Small intestine (tissue), 7 donors: ENCODE results near the gene ZNF195. TPM values are rescaled to one million over a fixed set of nuclear protein-coding genes. Genes with fewer than 3 reads are reported as not detected.
"Not testable (repeated sequence)": the region's sequence is repeated elsewhere in the genome, so short reads cannot be mapped to it uniquely, and the experiment has no call there.

Source experiments
- DNase-seq, 2 donors: peaks; one replicate each; pipeline versions ENCODE4 v3.0.0 to v3.0.0-alpha.2; 2013
- FAIRE-seq: peaks from 2 replicates; lab custom pipeline; 2012; peaks lifted over from hg19 to GRCh38; lab: Jason Lieb, UNC
- H3K27ac ChIP-seq, 3 donors: one replicate each; pipeline ENCODE4 v1.5.1; 2013; ENCODE audit warnings: low read length in 2 of 3, mild to moderate bottlenecking in 2 of 3, control low read depth in 1 of 3, inconsistent platforms in 1 of 3, low read depth in 1 of 3, moderate library complexity in 1 of 3
- H3K27me3 ChIP-seq, 3 donors: one replicate each; pipeline ENCODE4 v1.6.1; 2013; ENCODE audit warnings: low read length in 3 of 3, inconsistent platforms in 1 of 3; ENCODE audit not compliant: control insufficient read depth in 3 of 3, insufficient read depth in 3 of 3
- H3K36me3 ChIP-seq, 3 donors: one replicate each; pipeline ENCODE4 v1.6.1; 2013; ENCODE audit warnings: low read length in 3 of 3, inconsistent platforms in 1 of 3, low read depth in 1 of 3, mild to moderate bottlenecking in 1 of 3, moderate library complexity in 1 of 3; ENCODE audit not compliant: control insufficient read depth in 3 of 3, insufficient read depth in 2 of 3
- H3K4me1 ChIP-seq, 3 donors: one replicate each; pipeline ENCODE4 v1.6.1; 2013; ENCODE audit warnings: low read length in 2 of 3, inconsistent platforms in 1 of 3, low read depth in 1 of 3, mild to moderate bottlenecking in 1 of 3, moderate library complexity in 1 of 3; ENCODE audit not compliant: control insufficient read depth in 3 of 3, insufficient read depth in 2 of 3
- H3K4me3 ChIP-seq, 3 donors: one replicate each; pipeline ENCODE4 v1.5.1; 2013; ENCODE audit warnings: low read length in 3 of 3, control low read depth in 1 of 3, inconsistent platforms in 1 of 3, low read depth in 1 of 3, mild to moderate bottlenecking in 1 of 3, moderate library complexity in 1 of 3
- H3K9me3 ChIP-seq, 2 donors: one replicate each; pipeline ENCODE4 v1.6.1; 2013; ENCODE audit warnings: low read depth in 1 of 2, low read length in 1 of 2; ENCODE audit not compliant: control insufficient read depth in 2 of 2, insufficient read depth in 1 of 2
- WGBS, 3 donors: extraction: QIAGEN DNeasy Blood & Tissue Kit; methylation state at CpG; one replicate each; pipeline ENCODE4 v1.1.7; 2013; 5-methylcytosine and 5-hydroxymethylcytosine counted together
- polyA plus RNA-seq, 4 donors: library from polyadenylated mRNA; stranded (reverse) in 3 of 4; unstranded in 1 of 4; fragments of 200-250 nt in 3 of 4; fragments of 120-200 nt in 1 of 4; gene quantifications; one replicate each; pipeline versions ENCODE4 v1.2.1 to v1.2.3, GENCODE V29; 2013
- donor health status: healthy with polysubstance abuse.
- donor health status: control.
- donor health status: control.
- donor health status: Bipolar disorder and iron deficiency.
- donor health status: healthy.

ZNF195 gene
- polyA plus RNA-seq, 4 donors, result 16.2 to 36.6 (median 22.2) TPM

DNA sequence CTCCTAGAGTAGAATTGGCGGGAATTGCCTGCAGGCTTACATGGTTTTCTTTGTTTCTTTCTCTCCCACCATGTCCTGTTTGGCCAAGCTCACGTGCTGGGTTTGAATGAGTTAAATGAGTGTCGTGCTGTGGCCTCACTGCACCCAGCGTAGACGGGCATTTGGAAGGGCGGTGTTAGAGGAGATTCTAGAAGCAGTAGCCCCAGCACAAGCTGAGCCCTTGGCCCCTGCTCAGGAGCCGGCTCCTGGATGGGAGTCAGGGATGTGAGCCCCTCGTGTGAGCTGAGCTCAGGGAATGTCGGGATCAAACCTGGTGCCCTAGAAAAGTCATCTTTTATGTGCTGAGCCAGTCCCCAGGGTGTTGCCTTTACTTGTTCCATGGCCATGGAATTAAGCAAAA lies 28.0 kb upstream of the ZNF195 start:
- 79 to 85% (median 81%) methylated on average over 8 to 9 of the region's 9 CpGs for WGBS, 3 donors
- H3K36me3 ChIP-seq, FAIRE-seq: not testable (repeated sequence)

DNA sequence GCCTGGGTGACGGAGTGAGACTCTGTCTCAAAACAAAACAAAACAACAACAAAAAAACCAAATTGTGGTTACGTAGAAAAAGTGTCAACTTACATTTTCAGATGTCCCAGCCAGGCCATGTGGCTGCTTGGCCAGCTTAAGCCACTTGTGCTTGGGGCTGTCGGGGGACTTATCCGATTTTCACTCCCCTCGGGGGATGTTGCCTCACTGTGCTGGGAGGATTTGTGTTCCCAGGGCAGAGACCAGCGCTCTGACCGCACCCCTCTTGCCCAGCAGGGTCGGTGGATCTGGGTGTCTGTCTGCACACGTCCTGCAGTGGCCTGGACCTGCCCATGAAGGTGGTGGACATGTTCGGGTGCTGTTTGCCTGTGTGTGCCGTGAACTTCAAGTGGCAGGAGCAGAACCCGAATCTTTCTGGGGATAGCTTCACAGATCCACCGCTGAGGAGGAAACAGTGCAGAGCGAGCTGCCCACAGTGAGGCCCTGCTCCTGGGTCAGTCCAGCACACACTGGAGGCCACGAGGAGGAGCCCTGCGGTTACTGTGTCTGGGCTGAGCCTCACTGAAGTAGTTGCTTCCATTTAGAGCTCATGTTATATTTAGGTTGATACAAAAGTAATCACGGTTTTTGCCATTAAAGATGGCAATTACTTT lies 27.4 kb upstream of the ZNF195 start:
- not testable (repeated sequence) for H3K4me3 ChIP-seq, DNase-seq, H3K27ac ChIP-seq, H3K36me3 ChIP-seq, H3K4me1 ChIP-seq, H3K27me3 ChIP-seq, FAIRE-seq, H3K9me3 ChIP-seq
- WGBS, 3 donors, result 75 to 83% (median 78%) methylated on average over 17 of the region's 17 CpGs

More for the DNA sequence above, 28.0 kb upstream of the ZNF195 start:
- H3K9me3 ChIP-seq, DNase-seq, H3K4me3 ChIP-seq, H3K4me1 ChIP-seq, H3K27me3 ChIP-seq, H3K27ac ChIP-seq: not testable (repeated sequence)

DNA sequence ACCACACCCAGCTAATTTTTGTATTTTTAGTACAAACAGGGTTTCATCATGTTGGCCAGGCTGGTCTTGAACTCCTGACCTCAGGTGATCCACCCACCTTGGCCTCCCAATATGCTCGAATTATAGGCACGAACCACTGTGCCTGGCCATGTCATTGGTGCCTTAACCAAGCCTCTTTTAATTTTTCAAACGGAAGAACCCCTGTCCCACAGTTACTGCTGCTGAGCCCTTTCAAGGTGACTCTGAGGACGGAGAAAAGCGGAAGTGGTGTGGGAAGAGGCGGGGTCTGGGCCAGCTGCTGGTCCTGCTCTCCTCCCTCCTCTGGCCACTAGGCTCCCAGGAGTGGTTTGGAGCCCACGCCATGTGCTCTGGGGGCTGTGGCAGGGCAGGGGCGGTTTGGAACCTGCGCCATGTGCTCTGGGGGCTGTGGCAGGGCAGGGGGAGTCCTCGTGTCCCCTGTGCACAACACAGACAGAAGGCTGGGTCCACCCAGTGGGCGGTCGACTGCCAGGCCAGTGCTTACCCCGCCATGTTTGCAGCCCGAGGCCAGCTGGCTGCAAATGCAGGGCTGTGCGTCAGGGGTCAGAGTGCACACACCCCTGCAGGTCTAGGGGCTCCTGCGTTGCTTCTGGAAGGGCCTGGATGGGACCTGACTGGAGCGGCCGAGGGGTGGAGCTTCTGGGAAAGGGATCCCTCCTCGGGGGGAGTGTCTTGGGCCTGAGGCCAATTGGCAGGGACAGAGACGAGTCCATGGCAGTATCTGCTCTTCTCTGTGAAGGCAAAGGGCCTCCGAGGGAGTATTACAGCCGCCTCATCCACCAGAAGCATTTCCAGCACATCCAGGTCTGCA lies 25.4 kb upstream of the ZNF195 start:
- DNase-seq, H3K27me3 ChIP-seq, H3K4me3 ChIP-seq, H3K9me3 ChIP-seq, H3K27ac ChIP-seq, H3K4me1 ChIP-seq, H3K36me3 ChIP-seq, FAIRE-seq: not testable (repeated sequence)
- 64 to 72% (median 69%) methylated on average over 22 of the region's 22 CpGs for WGBS, 3 donors

GRCh38 chr11:3402861-3403250 lies 23.9 kb upstream of the ZNF195 start:
- not testable (repeated sequence) for H3K4me1 ChIP-seq, H3K27ac ChIP-seq, H3K36me3 ChIP-seq, H3K4me3 ChIP-seq, H3K27me3 ChIP-seq, H3K9me3 ChIP-seq, DNase-seq, FAIRE-seq
- WGBS, 3 donors, result 95 to 98% (median 96%) methylated on average over 8 of the region's 8 CpGs

DNA sequence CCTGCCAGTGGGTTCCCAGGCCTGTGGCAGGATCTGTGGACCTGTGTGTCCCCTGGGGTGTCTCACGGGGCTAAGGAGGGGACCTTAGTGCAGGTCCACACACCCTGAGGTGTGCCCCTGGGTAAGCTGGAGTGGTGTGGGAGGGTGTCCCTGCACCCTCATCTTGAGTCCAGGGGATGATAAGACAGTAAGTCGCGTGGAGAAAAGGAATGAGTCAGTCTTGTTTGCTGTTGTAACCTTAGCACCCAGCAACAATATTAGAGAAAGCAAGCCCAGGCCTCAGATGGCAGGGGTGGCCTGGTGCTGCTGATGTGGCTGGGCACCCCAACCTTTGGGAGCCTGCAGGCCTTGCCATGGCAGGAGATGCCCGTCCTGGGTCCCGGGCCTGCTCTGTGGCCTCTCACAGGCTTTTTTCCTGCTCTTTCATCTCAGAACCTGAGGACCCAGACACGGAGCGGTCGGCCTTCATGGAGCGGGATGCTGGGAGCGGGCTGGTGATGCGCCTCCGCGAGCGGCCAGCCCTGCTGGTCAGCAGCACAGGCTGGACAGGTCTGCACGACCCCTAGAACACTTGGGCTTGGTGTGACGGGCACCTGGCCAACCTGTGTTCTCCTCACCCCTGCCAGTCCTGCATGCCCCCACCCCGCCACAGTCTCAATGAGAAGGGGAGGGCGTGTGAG lies 23.4 kb upstream of the ZNF195 start:
- not testable (repeated sequence) for H3K27me3 ChIP-seq, H3K4me1 ChIP-seq, DNase-seq, H3K9me3 ChIP-seq, H3K36me3 ChIP-seq, FAIRE-seq, H3K4me3 ChIP-seq, H3K27ac ChIP-seq
- WGBS, 3 donors, result 92 to 94% (median 94%) methylated on average over 16 to 18 of the region's 18 CpGs

GRCh38 chr11:3401052-3401451 lies 22.1 kb upstream of the ZNF195 start:
- not testable (repeated sequence) for DNase-seq, H3K4me3 ChIP-seq, FAIRE-seq, H3K27ac ChIP-seq, H3K36me3 ChIP-seq, H3K9me3 ChIP-seq, H3K4me1 ChIP-seq, H3K27me3 ChIP-seq
- WGBS, 3 donors, result 79 to 86% (median 80%) methylated on average over 4 of the region's 4 CpGs

- not testable (repeated sequence) for H3K27me3 ChIP-seq, H3K9me3 ChIP-seq, H3K4me1 ChIP-seq, FAIRE-seq, H3K27ac ChIP-seq, H3K4me3 ChIP-seq, H3K36me3 ChIP-seq, DNase-seq
- WGBS, 3 donors, result 47 to 90% (median 85%) methylated on average over 2 to 3 of the region's 3 CpGs
Observed at GRCh38 chr11:3398509-3398908, 19.6 kb upstream of the ZNF195 start.

DNA sequence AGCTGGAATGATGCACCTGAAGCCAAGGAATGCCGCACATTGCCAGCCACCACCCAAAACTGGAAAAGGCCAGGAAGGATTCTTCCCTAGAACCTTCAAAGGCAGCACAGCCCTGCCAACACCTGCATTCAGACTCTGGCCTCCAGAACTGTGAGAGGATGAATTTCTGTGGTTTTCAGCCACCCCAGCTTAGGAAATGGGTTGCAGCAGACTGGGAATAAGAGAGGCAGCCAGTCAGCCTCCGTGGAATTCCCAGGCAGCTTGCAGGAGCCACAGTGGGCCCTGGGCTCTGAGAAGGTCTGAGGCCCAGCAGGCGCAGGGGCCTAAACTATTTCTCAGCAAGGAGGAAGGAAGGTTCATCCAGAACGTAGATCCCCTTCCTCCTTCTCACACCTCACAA lies 19.2 kb upstream of the ZNF195 start:
- H3K27ac ChIP-seq, H3K36me3 ChIP-seq, H3K9me3 ChIP-seq, H3K4me3 ChIP-seq, DNase-seq, H3K4me1 ChIP-seq, H3K27me3 ChIP-seq, FAIRE-seq: not testable (repeated sequence)
- 77 to 90% (median 78%) methylated on average over 4 of the region's 4 CpGs for WGBS, 3 donors
